ENCODE results near the gene BLID.
A peak's percentile ranks its signal among the peaks of the same experiment; 100 is the strongest.

The BLID gene

GRCh38 chr11:122076512-122077120 is 39.4 kb downstream of the BLID start:
- no peak for DNase-seq (ENCODE audit: low read depth)

DNA sequence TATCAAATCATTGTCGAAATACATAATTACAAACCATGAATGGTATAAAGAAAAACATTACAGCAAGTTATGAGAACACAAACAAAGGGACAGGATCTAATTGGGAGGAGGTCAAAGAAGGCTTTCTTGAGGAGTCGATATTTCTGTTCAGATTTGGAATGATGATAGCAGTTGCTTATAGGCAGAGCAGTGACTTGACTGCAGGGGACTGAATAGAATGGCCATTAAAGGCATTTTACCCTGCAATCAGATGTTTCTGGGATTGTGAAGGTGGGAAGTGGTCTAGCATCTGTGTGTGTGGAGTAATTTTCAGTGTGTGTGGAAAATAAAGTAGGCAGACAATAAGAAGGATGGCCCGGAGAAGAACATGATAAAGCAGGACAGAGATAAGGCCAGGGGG is 41.0 kb downstream of the BLID start:
- DNase-seq (ENCODE audit: low read depth): no peak

DNA sequence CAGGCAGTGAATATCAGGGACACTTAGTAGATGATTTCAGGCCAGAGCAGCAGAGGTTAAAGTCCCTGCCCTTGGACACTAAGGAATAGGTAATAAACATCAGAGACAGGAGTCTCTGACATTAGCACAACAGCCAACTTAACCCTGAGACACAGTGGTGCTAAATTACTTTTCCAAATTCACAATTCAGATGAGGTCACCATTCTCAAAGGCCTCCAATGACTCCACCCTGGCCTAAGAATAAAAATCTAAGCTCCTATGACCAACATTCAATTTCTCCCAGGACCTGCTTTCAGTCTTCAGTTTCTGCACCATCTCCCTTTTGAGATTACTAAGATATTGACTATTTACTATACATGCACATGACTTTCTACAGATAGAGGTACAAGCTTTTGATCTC is 42.0 kb downstream of the BLID start:
- no peak for DNase-seq (ENCODE audit: low read depth)

GRCh38 chr11:122071709-122072202 is 44.3 kb downstream of the BLID start:
- no peak for DNase-seq (ENCODE audit: low read depth)

DNA sequence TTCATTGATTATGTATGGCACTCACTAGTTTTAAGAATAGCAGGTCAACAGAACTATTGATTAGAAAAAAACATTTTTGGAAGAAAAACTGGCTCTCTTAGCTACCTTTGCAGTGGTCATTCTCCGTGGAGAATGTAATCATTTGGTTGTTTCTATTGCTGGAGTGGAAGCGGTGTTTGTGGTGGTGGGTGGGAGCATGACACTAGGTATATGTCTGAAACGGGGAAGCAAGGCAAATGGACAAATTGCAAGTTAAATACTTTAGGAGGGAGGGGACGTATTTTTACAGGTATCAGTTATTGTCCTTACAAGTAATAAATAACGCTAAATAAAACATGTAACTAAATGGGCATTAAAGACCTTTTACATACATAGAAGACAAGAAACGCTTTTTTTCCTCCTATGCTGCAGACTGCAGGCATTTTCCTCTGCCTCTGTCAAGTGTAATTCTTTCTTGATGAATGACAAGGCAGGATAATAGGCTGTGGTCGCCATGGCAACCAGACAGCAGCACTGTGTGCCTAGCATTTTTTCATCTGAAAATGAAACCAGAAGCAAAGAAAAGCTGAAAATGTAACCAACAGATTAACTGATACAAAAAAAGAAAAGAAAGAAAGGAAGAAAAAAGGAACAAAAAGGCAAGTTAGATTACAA is 46.2 kb downstream of the BLID start:
- peak; percentile 83 for DNase-seq (ENCODE audit: low read depth)

GRCh38 chr11:122068837-122069236 is 47.2 kb downstream of the BLID start:
- no peak for DNase-seq (ENCODE audit: low read depth)

- no peak for DNase-seq (ENCODE audit: low read depth)
These were observed 47.9 kb downstream of the BLID start for GRCh38 chr11:122068141-122068540.

Measured in stromal cell of bone marrow (primary cell).